LNCAP (cell line): ENCODE results near the gene RNF220.

Experiments used
- CTCF ChIP-seq: fragments of 450-650 bp; IDR thresholded peaks from 2 replicates; pipeline ENCODE4 v1.5.1; 2017; ENCODE audit warnings: mild to moderate bottlenecking

RNF220 gene

GRCh38 chr1:44648529-44649250 lies 243.6 kb downstream of the RNF220 start:
- no peak for TF ChIP-seq CTCF

GRCh38 chr1:44649788-44650158 lies 244.7 kb downstream of the RNF220 start:
- no peak for TF ChIP-seq CTCF

- TF ChIP-seq CTCF = no peak
These were observed 245.2 kb downstream of the RNF220 start for GRCh38 chr1:44650159-44650831.

GRCh38 chr1:44651069-44651468 lies 246.0 kb downstream of the RNF220 start:
- TF ChIP-seq CTCF = no peak

GRCh38 chr1:44652445-44653106 lies 247.5 kb downstream of the RNF220 start:
- TF ChIP-seq CTCF = peak; percentile 97

GRCh38 chr1:44653107-44653964 lies 248.3 kb downstream of the RNF220 start:
- peak; percentile 8; the same call in 1 of the 2 replicates for TF ChIP-seq CTCF

- TF ChIP-seq CTCF = no peak
These were observed 249.6 kb downstream of the RNF220 start for GRCh38 chr1:44654621-44655187.
